ENCODE data around the gene RIN1. TPM values are rescaled to one million over a fixed set of nuclear protein-coding genes. Genes with fewer than 3 reads are reported as not detected.

The RIN1 gene
- total and polyA plus RNA-seq, 2 of the 13 experiments (the other 11 are each of a cell fraction or from before 2014, with no cell fraction given) = 2.4 to 4.1 TPM

DNA sequence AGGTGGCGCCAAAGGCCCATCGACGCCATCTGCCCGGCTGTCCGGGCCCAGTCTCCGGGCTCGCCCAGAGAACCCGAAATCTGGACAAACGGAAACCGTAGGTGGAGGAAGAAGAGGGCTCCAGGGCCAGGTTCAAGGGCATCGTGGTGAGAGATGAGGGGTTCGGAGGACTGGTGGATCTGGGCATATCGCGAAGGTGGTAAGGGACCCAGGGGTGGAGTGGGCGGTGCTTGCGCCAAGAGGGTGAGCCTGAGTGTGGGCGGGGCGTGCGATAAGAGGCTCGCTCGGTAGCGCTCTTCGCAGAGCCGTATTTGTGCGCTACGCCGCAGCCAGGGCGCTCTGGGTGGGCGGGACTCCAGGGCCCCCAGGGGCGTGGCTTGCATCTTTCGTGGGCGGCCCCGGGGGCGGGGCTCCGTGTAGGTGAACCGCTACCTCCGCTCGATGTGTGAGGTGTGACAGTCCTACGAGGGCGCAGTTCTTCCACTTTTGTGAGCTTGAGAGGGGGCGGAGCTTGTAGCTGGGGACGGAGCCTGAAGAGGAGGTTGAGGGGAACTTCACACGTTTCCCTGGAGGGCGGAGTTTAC, 24.2 kb downstream of the RIN1 start (continued):
- TF ChIP-seq, protein P1, sequence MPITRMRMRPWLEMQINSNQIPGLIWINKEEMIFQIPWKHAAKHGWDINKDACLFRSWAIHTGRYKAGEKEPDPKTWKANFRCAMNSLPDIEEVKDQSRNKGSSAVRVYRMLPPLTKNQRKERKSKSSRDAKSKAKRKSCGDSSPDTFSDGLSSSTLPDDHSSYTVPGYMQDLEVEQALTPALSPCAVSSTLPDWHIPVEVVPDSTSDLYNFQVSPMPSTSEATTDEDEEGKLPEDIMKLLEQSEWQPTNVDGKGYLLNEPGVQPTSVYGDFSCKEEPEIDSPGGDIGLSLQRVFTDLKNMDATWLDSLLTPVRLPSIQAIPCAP (CRISPR knock-in tag; IDR thresholded peaks at IDR 0.05; ENCODE audit: low read depth) = no peak
- TF ChIP-seq ZNF33A (CRISPR knock-in tag; IDR thresholded peaks at IDR 0.05; ENCODE audit: borderline replicate concordance) (no peak), TMF1 (CRISPR knock-in tag; IDR thresholded peaks at IDR 0.05; ENCODE audit: low read depth) (0 out of 2 replicates have a peak, but pooled peaks have one; percentile 53), CBX1 (IDR thresholded peaks at IDR 0.05; ENCODE audit: low read depth) (no peak), NFE2L2 (IDR thresholded peaks at IDR 0.05; ENCODE audit: low read length) (no peak), CENPT (CRISPR knock-in tag; IDR thresholded peaks at IDR 0.05; ENCODE audit: low read depth) (no peak), ZUFSP (CRISPR knock-in tag; IDR thresholded peaks at IDR 0.05; ENCODE audit: borderline replicate concordance) (no peak), PITX1 (CRISPR knock-in tag; IDR thresholded peaks at IDR 0.05) (peak; percentile 18; the same call in 1 of the 2 replicates), ZNF205 (CRISPR knock-in tag; IDR thresholded peaks at IDR 0.05) (no peak), ZNF441 (CRISPR knock-in tag; IDR thresholded peaks at IDR 0.05; ENCODE audit: borderline replicate concordance) (no peak), ZNF670 (CRISPR knock-in tag; IDR thresholded peaks at IDR 0.05; ENCODE audit: borderline replicate concordance) (no peak), ISL2 (CRISPR knock-in tag; IDR thresholded peaks at IDR 0.05) (peak; percentile 58; the same call in 1 of the 2 replicates), ATRX (CRISPR knock-in tag; IDR thresholded peaks at IDR 0.05; ENCODE audit: borderline replicate concordance) (no peak), ZNF430 (CRISPR knock-in tag; IDR thresholded peaks at IDR 0.05) (no peak), CREM (IDR thresholded peaks at IDR 0.05) (no peak), CREM (CRISPR knock-in tag; IDR thresholded peaks at IDR 0.05) (no peak), MIER3 (CRISPR knock-in tag; IDR thresholded peaks at IDR 0.05; ENCODE audit: borderline replicate concordance) (0 out of 2 replicates have a peak, but pooled peaks have one; percentile 35), ERF (CRISPR knock-in tag; IDR thresholded peaks at IDR 0.05) (peak; percentile 67), SALL2 (CRISPR knock-in tag; IDR thresholded peaks at IDR 0.05) (peak; percentile 73; the same call in 1 of the 2 replicates), NFE2 (CRISPR knock-in tag; IDR thresholded peaks at IDR 0.05) (no peak), SKIL (CRISPR knock-in tag; IDR thresholded peaks at IDR 0.05; ENCODE audit: borderline replicate concordance) (no peak), MAFG (CRISPR knock-in tag; IDR thresholded peaks at IDR 0.05) (no peak), RFX5 (IDR thresholded peaks at IDR 0.05; ENCODE audit: low read depth, low read length) (no peak)
- TF ChIP-seq, protein P2, sequence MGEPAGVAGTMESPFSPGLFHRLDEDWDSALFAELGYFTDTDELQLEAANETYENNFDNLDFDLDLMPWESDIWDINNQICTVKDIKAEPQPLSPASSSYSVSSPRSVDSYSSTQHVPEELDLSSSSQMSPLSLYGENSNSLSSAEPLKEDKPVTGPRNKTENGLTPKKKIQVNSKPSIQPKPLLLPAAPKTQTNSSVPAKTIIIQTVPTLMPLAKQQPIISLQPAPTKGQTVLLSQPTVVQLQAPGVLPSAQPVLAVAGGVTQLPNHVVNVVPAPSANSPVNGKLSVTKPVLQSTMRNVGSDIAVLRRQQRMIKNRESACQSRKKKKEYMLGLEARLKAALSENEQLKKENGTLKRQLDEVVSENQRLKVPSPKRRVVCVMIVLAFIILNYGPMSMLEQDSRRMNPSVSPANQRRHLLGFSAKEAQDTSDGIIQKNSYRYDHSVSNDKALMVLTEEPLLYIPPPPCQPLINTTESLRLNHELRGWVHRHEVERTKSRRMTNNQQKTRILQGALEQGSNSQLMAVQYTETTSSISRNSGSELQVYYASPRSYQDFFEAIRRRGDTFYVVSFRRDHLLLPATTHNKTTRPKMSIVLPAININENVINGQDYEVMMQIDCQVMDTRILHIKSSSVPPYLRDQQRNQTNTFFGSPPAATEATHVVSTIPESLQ (CRISPR knock-in tag; conservative IDR thresholded peaks at IDR 0.05) = no peak; the same call in 1 of the 2 replicates

All from HepG2 (cell line).